ENCODE data around the gene PDCD2L.
"Not testable (repeated sequence)": the region's sequence is repeated elsewhere in the genome, so short reads cannot be mapped to it uniquely, and the experiment has no call there.

PDCD2L gene

GRCh38 chr19:34404109-34404909, at the start of gene PDCD2L:
Gene PDCD2L, plus strand, starts transcription at chr19:34404399. Its CDS starts 32 bp downstream, at chr19:34404431.
- DNase-seq (ENCODE audit: low spot score): peak; percentile 96

GRCh38 chr19:34355201-34355600, 49.0 kb upstream of the PDCD2L start:
- no peak for DNase-seq (ENCODE audit: low spot score)

DNA sequence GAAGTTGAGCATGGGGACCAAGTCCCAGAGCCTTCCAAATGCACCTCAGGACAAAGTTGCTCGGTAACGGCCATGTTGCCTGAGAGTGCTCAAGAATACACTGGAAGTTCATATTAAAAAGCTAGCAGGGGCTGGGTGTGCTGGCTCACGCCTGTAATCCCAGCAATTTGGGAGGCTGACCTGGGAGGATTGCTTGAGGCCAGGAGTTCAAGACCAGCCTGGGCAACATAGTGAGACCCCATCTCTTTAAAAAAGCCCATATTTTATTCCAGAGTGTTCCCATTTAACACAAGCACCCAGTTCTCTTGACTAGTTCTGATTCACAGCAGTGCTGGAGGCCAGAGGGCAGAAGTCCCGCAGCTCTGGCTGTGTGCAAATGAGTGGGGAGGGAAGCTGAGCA, 47.3 kb upstream of the PDCD2L start:
- DNase-seq (ENCODE audit: low spot score): no peak

DNA sequence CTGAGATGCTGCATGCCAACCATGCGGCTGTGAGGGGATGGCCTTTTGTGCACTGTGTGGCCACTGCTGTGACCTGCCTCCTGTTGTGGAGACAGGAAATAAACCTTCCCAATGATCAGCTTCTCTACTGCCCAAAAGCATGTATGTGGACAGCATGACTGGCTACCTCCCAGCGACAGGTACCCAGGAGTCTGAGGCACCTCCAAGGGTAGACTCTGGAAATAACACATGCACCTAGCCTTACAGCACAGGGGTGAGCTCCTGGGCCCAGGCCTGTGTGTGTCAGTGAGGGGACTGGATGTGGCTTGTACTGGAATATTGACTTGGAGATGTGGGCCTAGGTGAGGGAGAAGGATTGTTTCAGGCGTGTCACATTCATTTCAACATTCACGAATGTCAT, 46.8 kb upstream of the PDCD2L start:
- no peak for DNase-seq (ENCODE audit: low spot score)

DNA sequence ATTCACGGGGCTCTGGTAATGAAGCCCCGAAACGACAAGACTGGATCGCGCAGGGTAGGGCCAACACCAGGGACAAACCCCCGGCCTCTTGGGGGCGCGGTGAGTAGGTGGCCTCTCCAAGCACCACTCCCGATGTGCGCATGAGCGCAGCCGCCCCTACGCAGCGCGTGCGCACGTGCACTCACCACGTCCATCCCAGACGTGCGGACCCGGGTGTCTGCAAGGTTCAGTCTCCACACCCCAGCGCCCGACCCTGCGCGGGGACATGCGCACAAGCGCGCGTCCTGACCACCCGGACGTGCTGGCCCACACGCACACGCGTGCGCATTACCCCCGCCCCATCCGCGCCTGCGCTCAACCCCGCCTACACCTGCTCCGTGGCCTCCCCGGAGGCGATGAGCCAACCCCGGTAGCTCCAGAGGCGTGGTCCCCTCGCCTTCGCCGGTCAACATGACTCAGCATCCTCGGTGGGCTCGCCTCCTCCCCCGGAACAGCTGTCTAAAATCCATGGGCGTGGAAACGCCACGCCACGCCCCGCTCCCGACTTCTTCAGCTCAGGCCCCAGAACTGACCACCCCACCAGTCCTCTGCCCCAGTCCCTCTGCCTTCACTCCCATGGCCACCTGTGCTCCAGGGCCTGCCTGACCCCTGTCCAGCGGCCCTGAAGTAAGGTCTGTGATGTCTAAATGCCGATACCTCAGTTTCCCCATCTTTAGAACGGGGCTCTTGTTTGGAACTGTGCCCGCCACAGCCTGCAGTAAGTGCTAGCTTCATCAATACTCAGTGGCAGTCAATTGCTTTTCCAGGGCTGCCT, 44.9 kb upstream of the PDCD2L start:
- DNase-seq (ENCODE audit: low spot score): peak; percentile 97

DNA sequence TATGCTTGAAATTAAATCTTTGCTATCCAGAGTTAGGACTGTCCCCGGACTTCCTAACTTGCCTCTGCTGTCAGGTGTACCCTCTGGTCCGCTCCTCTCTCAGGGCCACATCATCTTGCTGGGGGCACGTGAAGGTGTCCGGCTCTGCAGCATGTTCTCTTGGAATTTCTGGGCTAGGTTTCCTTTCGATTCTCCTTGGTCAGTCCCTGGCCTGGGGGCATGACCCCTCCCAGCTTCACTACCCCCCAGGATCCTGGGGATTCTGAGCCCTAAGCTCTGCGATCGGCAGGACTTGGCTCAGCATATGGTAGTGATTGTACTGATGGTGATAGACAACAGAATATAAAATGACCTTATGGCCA, 44.3 kb upstream of the PDCD2L start:
- no peak for DNase-seq (ENCODE audit: low spot score)

DNA sequence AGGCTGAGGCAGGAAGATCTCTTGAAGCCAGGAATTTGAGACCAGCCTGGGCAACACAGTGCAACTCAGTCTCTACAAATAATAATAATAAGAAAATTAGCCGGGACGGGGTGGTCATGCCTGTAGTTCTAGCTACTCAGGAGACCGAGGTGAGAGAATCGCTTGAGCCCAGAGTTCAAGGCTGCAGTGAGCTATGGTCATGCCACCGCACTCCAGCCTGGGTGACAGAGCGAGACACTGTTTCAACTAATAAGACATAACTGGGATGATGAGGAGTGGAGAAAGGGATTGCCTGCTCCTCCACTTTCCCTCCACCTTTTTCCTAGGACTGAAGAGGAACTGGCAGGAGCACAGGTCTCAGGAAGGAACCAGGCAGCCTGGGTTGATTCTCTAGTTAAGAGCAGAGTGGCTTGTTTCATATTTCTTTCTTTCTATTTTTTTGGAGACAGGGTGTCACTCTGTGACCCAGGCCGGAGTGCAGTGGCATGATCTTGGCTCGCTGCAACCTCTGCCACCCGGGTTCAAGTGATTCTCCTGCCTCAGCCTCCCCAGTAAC, 43.8 kb upstream of the PDCD2L start:
- no peak for DNase-seq (ENCODE audit: low spot score)

GRCh38 chr19:34362679-34363069, 41.5 kb upstream of the PDCD2L start:
- no peak for DNase-seq (ENCODE audit: low spot score)

DNA sequence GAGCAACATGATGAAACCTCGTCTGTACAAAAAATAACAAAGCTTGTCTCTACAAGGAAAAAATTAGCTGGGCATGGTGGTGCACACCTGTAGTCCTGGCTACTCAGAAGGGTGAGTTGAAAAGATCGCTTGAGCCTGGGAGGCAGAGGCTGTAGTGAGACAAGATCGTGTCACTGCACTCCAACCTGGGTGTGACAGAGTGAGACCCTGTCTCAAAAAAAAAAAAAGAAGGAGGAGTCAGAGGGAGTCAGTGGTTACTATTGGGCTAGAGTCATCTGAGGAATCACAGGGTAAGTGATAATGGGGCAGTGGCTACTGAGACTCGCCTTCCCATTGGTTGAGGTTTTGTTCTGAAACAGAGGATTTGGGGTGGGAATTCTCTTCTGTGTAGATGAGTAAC, 41.1 kb upstream of the PDCD2L start:
- no peak for DNase-seq (ENCODE audit: low spot score)

DNA sequence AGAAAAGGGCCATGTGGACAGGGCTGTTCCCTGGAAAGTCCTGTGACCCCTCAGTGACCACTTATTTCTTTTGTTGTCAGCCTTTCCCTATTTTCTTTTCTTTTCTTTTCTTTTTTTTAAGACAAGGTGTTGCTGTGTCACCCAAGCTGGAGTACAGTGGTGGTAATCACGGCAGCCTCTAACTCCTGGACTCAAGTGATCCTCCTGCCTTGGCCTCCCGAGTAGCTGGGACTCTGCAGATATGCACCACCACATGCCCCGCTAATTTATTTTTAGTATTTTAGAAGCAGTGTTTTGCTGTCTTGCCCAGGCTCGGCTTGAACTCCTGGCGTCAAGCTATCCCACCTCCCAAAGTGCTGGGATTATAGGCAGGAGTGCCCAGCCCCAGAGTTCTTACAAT, 40.3 kb upstream of the PDCD2L start:
- DNase-seq (ENCODE audit: low spot score): no peak

GRCh38 chr19:34364462-34364829, 39.8 kb upstream of the PDCD2L start:
- DNase-seq (ENCODE audit: low spot score): no peak

GRCh38 chr19:34364830-34365462, 39.3 kb upstream of the PDCD2L start, which contains the start of gene GPI:
Gene GPI, plus strand, starts transcription at chr19:34365196. Its CDS starts 71 bp downstream, at chr19:34365267.
- DNase-seq (ENCODE audit: low spot score): peak; percentile 67

DNA sequence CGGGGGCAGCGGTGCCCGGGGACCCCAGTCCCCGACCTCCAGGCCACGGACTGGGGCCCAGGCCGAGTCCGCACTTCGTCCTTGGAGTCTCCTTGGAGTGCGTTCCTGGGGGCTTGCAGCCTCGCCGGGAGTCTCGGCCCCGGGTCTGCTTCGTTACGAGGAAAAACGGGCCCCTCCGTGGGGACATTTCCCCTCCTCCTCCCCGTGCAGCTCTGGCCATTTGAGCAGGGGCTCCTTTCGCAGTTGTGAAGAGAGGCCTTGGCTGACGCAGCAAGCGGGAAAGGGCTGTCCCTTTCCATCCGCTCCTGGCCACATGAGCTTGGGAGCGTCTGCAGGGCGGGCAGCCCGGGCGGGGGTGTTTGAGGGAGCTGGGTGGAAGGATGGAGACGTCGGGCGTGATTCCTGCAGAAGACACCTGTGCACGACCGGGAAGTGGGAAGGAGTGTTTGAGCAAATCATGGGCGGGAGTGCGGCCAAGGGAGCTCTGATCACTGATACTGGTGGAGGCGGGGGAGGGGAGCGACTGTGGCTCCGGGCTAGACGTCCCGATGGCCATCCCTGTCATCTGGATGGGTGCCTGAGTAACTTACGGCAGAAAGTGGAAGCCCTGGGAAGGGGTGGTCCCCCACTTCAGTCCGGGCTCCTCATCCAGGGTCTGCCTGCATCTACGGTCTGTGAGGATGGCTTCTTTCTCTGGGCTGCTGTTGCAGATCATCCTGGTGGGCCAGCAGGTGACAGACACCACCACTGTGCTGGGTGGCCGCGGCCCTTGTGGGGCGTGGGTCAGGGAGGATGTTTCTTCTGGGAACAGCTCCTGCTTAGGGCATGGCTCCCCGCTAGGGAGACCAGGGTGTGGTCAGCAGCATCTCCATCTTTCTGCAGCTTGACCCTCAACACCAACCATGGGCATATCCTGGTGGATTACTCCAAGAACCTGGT, 38.5 kb upstream of the PDCD2L start:
- DNase-seq (ENCODE audit: low spot score): peak; percentile 21

DNA sequence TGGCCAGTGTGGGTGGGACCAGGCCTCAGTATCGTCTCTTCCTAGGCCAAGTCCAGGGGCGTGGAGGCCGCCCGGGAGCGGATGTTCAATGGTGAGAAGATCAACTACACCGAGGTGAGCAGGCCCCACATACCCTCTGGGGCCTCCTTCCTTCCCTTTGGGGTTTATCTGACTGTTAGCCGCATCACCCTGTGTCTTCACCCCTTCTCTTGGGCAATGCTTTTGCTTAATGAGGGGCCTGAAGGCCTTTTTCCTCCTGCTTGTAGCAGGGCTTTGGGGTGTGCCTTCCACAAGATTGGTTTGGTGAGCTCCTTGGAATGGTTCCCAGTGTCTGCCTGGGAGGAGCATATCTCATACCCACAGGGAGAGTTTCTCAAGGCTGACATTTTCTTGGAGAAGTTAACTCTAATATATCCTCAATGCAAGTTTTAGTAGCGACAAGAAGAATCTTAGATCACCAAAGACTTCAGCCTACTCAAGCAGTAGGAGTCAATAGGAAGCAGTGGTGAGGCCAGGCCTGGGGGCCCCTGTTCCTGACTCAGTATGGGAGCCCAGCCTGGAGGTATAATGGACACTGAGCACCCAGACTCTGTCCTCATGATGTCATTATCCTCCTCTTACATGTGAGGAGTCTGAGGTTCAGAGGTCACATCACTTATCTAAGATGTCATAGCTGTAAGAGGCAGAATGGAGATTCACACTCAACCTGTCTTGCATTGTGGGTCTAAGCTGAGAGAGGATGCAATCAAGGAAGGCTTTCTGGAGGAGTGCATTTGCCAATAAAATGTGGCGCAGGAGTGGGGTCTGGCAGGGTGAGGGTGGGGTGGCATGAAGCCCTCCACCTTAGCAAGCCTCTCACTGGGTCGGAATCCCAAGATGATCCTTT, 37.2 kb upstream of the PDCD2L start:
- no peak for DNase-seq (ENCODE audit: low spot score)

- DNase-seq (ENCODE audit: low spot score): no peak
Observed at GRCh38 chr19:34367624-34367957, 36.6 kb upstream of the PDCD2L start.

DNA sequence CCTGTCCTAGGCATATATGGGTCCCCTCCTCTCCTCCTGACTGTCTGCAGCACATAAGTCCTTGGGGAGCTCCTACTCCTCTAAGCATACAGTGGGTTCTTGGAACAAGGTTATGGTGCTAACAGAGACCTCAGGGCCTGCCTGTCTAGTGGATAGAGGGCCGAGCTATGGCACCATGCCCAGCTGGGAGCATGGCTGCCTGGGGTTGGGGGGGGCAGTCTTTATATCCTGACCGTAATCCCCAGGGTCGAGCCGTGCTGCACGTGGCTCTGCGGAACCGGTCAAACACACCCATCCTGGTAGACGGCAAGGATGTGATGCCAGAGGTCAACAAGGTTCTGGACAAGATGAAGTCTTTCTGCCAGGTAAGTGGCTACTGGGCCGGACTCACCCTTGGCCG, 35.9 kb upstream of the PDCD2L start:
- no peak for DNase-seq (ENCODE audit: low spot score)

DNA sequence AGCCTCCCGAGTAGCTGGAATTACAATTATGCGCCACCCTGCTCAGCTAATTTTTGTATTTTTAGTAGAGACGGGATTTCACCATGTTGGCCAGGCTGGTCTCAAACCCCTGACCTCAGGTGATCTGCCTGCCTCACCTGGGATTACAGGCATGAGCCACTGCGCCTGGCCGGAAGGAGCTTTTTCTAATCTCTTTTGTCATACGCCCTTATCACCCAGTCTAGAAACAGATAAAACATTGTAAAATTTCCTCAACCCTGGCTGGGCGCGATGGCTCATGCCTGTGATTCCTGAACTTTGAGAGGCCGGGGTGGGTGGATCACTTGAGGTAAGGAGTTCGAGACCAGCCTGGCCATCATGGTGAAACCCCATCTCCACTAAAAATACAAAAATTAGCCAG, 35.0 kb upstream of the PDCD2L start:
- not testable (repeated sequence) for DNase-seq (ENCODE audit: low spot score)

DNA sequence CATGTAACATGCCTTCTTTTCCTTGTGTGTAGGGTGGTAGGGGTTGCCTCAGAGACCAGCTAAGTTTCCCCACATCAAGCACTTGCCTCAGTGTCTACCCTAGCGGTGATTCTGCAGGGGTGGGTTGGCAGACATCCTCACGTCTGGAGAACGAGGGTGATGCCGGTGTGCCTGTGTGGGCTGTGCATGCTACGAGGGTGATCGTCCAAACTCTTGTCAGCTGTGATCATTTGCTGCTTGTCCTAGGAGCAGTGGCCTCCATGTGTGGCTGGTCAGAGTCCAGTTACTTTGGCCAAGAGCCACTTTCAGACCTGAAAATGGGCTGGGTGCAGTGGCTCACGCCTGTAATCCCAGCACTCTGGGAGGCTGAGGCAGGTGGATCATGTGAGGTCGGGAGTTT, 34.1 kb upstream of the PDCD2L start:
- no peak for DNase-seq (ENCODE audit: low spot score)

- DNase-seq (ENCODE audit: low spot score): no peak
Observed at GRCh38 chr19:34370983-34371382, 33.2 kb upstream of the PDCD2L start.

DNA sequence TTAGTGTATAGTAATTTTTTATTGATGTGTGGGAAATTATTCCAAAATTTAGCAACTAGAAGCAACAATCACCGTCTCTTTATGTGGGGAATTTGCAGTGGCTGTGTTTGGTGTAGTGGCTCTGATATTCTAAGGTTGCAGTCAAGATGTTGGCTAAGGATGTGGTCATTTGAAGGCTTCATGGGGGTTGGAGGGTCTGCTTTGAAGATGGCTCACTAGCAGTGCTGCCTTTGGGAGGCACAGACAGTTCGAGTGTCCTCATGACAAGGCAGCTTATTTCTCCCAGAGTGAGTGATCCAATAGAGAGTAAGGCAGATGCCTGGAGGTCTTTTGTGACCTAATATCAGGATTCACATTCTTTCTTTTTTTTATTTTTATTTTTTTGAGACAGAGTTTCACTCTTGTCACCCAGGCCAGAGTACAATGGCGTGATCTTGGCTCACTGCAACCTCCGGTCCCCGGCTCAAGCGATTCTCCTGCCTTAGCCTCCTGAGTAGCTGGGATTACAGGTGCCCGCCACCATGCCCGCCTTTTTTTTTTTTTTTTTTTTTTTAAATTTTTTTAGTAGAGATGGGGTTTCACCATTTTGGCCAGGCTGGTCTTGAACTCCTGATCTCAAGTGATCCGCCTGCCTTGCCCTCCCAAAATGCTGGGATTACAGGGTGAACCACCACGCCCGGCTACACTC, 30.5 kb upstream of the PDCD2L start:
- DNase-seq (ENCODE audit: low spot score): no peak
